ENCODE measurements around the gene MATK.
A peak's percentile ranks its signal among the peaks of the same experiment; 100 is the strongest.

MATK gene, protein sequence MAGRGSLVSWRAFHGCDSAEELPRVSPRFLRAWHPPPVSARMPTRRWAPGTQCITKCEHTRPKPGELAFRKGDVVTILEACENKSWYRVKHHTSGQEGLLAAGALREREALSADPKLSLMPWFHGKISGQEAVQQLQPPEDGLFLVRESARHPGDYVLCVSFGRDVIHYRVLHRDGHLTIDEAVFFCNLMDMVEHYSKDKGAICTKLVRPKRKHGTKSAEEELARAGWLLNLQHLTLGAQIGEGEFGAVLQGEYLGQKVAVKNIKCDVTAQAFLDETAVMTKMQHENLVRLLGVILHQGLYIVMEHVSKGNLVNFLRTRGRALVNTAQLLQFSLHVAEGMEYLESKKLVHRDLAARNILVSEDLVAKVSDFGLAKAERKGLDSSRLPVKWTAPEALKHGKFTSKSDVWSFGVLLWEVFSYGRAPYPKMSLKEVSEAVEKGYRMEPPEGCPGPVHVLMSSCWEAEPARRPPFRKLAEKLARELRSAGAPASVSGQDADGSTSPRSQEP

DNA sequence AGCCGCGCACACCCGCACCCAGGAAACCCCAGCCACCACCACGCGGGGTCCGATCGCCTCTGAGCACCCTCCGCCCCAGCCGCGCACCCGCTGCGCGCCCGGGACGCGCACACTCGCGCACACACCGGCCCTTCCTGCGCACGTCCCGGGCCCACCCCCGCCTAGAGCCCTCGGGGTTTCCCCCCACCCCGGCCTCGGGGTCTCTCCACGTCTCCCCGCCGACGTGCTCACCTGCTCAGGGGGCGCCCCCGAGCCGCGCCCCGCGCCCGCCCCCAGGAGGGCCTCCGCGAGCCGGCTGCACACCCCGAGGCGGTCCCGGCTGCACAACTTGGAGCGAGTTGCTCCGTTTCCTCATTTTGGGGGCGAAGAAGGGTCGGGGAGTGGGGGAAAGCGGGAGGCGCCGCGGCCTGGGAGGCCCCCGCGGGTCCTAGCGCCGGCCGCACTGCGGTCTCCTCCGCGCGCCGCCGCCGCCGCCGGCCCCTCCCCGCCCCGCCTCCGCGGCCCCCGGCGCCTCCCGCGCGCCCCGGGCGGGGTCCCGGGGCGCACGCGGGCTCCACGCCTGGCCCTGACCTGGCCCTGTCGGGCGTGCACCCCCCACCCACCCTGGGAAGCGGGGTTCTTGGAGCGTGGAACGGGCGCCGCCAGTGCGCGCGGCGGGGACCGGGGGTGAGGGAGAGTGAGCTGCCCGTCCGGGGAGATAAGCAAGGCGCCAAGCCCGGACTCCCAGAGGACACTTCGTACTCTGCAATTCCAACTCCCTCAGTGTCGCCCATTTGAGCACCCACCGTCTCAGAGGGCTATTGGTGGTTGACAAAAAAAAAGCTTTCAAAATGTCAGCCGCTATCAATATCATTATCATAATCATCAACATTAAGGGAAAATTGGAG lies at the start of gene MATK:
TSS of gene MATK (minus strand) at position 444 of the 887 bp plus-strand sequence. CDS start 1,246 bp downstream, outside the sequence.
- DNase-seq, result no peak

DNA sequence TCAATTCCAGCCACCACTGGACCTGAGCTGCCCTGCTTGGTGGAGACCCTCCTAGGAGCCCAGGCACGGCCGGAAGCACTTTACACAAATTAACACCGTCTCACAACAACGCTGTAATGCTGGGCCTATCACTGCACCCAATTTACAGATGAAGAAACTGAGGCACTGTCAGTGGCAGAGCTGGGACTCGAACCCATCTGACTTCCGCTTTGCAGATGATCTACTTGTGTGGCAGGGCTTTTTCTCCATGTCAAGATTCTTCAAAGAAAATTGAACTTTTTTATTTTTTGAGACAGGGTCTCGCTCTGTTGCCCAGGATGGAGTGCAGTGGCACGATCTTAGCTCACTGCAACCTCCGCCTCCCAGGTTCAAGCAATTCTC lies 48.9 kb upstream of the MATK start:
- no peak for DNase-seq

DNA sequence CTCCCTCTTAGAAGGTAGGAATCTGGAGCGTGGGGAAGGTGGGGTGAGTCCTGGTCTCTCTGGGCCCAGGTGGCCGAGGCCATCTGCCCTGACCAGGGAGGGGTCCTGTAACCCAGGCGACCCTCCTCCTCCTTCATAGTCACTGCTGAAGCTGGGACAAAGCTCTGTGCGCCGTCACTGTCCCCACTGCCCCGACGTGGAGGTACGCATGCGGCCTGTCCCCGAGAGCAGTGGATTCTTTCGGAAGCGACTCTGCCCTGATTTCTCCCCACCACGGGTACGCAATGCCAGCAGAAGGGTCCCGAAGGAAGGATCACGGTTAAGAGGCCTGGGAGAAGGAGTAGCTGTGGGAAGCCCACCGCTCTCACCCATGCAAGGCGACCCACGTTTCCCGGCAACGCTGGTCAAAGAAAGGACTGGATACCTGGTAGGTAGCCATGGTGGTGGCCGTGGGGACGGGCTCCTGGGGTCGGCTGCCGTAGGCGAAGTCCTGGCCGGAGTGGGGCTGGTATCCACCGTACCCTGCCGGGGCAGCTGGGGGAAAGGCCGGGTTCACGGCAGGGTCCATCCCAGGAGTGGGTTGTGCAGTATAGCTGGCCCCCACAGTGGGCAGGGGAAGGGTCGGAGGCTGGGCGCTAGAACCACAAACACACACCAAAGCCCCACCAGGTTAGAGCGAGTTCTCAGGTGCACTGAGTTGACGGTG lies 48.3 kb upstream of the MATK start:
- DNase-seq, result no peak

DNA sequence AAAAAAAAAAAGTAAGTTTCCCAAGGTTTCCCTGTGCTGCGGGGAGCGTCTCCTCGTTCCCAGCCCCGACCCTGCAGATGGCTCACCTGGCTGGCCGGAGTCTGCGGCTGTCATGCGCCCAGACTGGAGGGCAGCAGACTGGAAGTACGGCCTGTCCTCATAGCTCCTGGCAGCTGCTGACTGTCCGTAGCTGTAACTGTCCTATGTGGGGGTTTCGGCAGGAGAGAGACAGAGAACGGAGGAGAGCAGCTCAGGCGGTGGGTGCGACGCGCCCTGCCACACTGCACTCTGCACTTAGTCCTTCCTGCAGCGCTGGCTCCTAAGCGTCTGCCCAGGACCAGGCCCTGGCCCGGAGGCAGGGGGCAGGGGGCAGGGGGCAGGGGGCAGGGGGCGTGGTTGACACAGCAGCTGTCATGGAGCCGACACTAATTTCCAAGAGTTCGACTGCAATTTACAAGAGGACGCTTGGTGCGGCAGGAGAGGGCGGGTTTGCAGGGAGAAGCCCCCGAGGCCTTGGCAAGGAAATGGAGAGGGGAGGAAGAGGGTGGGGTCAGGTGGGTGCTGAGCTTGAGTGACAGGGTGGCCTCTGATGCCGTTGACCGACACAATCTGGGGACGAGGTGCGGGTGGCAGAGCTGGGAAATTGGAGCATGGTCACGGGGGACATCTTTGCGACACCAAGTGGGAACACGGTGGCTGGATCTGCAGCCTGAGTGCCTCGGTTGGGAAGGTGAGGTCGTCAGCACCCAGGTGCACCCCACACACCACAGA lies 47.6 kb upstream of the MATK start:
- DNase-seq, result no peak

DNA sequence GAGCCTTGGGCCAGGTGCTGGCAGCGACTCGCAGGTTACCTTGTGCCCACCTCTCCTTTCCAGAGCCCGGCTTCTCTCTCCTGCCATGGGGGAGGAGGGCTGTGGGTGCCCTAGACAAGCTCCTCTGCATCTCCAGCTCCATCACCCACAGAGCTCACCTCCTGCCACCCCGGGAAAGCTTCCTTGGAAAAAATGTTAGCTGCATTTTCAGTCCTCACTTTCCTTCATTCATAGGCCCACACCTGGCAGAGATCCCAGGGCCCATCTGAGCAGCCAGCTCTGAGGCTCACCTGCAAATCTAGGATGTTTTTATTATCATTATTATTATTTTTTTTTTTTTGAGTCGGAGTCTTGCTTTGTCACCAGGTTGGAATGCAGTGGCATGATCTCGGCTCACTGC lies 45.8 kb upstream of the MATK start:
- DNase-seq, result no peak

DNA sequence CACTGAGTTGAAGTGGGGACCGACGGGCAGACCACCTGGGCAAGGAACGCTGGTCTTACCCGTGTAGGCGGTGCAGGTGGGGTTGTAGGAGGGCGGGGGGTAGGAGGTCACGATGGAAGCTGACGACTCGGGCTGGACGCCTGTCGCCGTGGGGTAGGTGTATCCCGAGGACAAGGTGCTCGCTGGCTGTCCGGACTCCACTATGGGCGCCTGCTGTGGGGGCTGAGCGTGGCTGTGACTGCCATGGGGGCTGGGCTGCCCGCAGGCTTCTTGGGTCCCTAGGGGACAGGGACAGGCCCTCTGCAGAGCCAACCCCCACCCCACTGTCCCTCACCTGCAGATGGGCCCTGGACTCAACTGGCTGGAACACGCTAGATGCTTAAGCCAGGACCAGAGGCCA lies 45.4 kb upstream of the MATK start:
- DNase-seq, result no peak

DNA sequence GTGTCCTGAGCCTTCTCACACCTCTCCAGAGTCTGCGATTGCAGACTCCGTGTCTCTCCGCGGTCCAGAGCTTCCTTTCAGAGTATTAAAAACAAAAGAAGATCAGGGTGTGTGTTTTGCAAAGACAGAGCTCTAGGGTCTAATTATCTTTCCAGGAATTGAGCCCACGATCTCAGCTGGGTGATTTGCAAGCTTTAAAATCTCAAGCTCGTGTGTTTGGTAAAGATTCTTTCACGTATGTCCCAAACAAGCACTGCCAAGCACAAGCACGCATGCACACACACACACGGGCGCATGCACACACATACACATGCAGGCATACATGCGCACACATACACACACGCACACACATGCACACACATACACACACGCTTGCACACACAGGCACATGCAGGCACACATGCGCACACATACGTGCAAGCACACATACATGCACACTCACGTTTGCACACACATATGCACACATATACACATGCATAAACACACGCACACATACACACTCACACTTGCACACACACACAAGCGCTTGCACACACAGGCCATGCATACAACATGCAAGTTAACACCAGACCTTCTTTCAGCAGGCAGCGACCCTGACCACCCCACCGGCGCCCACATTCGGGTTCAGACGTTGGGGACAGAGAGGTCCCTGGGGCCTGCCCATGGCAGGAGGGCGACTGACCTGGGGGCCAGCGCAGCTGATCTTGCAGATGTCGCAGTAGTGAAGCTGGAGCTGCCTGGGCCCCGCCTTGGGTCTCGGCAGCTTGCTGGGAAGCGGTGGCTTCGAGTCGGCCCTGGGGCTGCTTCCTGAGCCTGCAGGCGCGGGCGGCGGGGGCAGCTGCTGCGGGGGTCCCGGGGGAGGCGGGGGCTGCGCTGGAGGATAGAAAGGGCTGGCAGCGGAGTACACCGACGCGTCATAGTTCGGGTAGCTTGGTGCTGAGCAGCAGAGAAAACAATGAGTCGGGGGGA lies 44.7 kb upstream of the MATK start:
- no peak for DNase-seq

DNA sequence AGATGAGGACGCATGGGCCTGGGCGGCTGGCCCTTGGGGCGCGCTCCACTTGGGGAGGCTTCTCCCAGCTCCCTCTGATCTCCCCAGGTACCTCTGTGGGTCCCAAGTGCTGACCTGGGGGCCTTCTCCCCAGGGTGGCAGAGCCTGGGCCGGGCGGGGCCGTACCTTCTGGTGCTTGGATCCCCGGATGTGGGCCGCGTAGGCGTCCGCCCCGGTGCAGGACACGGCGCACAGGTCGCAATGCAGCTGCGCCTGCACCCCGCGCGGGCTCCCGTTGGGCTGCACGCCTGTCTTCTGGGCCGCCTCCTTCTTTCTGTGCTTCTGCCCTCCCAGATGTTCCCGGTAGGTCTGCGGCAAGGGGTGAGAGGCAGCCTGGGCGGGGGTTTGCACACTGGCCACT lies 41.1 kb upstream of the MATK start:
- DNase-seq, result no peak

DNA sequence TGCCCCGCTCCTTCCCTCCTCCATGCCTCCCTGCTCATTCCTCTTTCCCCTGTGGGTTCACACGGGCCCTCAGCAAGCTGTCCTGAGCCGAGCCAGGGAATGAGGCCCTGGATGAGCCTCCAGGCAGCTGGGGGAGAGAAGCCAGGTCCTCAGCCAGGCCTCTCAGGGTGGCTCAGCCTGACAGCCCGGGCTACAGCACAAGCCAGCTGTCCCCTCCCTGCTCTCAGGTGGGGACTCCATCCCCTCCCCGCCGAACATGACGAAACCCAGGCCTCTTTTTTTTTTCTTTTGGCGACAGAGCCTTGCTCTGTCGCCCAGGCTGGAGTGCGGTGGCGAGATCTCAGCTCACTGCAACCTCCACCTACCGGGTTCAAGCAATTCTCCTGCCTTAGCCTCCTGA lies 40.0 kb upstream of the MATK start:
- no peak for DNase-seq

DNA sequence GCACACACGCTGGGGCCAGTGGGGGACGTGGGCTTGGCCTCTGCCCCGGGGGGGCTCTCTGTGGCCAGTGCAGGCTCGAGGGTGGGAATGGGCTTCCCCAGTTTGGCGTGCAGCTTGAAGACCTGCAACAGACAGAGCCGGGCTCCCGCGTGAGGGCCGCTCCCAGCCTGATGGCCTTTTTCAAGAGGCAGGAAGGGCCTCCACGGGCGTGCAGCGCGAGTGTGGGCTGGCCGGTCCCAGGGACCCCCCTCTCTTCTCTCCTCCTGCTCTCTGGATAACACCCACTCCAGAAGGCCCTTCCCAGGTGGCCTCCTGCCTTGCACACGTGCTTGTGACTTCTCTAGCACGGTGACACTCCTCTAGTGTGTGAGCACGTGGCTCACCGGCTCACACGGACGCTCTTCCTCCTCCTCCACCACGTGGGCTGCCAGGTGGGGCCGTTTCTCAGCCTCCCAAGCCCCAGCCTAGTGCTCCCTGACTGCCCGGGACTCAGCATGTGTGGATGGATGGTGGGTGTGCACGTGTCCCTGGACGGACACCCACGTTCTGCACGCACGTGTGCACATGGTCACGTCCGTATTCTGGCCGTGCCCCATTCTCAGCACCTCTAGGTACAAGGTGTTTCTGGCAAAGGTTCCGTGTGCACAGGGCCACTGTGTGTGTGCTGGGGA lies 39.2 kb upstream of the MATK start:
- no peak for DNase-seq

DNA sequence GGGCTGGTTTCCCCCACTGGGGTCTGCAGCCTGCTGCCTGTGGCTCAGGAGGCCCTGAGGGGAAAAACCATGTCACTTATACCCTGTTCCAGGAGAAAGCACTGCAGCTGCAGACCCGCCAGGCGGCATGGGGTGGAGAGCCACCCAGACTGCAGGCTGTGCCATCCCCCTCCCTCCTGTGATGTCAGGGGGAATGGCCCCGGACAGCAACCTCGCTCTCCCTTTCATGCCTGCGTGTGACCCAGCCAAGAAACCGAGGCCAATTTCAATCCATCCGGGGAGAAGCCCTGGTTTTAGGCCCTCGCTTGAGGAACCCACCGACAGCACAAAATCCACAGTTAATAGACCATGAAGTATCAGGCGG lies 37.2 kb upstream of the MATK start:
- no peak for DNase-seq

DNA sequence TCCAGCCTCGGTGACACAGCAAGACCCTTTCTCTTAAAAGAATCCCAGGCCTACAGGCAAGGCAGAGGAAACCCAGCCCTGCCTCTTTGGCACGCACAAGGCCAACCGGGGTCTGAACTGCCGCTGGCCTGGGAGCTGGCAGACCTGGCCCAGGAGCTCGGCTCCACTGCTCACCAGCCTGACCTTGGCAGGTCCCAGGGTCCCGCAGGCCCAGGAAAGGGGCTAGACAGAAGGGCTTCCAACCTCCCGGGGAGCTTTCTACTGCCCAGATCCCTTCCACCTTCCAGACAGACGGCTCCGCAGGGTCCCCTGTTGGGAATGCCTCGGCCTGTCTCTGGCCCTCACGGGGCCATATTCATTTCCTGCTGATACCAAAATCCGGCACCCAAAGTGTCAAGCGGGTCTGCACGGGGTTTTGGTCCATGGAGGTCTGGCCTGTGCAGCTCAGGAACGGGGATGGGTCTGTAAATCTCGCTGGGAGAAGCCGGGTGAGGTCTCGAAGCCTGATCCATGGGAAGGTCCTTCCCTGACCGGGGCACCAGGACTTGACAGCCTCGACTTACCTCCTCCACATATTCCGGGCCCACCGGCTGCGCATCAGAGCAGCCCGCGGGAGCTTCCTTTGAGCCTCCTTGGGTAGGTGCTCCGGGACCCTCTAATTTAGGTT lies 36.6 kb upstream of the MATK start:
- no peak for DNase-seq

DNA sequence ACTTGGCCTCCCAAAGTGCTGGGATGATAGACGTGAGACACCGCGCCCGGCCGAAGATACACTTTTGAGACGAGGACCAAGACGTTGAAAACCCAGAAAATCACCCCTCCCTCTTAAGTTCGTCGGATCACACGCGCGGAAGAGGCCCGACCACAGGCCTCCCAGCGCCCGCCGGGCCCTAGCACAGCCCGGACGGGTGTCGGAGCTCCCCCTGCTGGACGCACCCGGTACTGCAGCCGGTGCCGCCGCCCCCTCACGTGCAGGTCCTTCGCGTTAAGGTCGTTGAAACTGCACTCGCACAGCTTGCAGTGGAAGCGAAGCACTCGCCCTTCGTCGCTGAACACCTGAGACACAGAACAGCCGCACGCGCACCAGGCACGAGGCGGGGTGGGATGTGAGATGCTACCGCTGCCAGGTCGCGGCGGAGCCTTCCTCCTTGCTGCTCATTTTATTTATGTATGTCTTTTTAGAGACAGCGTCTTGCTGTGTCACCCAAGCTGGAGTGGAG lies 35.7 kb upstream of the MATK start:
- DNase-seq, result peak; percentile 15

DNA sequence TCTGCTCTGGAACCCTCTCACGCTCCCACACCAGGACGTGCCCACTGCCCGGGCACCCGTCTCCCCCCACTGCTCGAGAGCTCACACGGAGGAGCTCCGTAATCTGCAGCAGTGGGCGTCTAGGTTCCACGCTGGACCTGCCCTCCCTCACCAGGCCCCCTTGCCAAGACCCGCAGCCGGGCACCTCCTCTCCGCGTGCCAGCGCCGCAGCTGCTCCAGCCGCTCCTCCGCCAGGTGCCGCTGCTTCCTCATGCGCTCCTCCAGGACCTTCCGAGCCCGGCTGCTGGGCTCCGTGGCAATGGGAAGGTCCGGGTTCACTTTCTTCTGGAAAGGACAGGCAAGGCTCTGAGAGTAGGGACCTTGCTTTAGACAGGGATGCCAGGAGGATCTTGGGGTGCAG lies 35.0 kb upstream of the MATK start:
- DNase-seq, result no peak

DNA sequence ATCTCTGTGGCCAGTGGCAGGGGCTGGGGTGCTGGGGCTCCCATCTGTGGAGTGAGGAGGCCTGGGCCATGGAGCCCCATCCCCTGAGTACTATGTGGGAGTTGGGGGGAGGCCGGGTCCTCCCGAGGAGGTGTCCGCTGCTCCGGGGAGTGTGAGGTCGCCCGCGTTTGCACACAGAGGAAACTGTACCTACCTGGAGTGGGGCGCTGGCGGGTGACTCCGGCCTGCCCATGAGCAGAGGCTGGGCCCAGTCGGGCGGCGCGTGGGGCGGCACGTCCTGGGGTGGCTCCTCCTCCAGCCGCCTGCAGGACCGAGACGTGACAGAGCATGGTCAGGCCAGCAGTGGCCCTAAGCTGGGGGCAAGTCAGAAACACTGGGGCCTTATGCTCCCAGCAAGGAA lies 33.8 kb upstream of the MATK start:
- no peak for DNase-seq

DNA sequence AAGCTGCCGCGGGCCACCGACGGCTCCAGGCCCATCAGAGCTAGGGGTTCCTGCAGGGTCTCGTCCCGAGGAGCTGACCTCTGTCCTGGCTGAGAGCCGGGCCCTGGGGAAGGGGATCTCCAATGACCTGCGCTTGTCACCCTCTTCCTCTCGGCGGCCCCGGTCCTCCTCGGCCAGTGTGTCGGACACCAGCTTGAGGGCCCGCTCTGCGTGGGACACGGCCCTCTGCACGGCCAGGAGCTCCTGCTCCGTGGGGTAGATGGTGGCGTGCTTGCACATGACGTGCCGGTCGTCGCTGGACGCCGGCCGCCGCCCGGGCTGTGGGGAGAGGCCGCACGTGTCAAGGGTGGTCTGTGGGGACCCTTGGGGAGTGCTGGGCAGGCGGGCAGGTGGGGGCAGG lies 32.7 kb upstream of the MATK start:
- no peak for DNase-seq

DNA sequence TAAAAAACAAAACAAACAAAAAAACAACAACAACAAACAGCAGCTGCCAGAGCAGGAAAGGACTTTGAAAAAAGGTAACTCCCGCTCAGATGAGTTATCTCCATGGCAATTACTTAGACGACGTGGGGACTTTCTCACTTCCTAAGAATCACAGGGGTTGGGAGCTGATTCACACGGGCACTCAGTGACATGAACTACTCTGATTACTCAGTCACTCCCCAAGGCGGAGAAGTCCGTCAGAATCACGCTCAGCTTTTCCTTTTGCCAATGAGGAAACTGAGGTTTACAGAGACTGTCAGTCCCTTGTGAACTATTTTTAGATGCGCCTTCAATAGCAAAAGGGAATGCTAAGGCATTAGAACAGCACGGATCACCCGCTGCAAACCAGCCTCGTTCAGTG lies 32.3 kb upstream of the MATK start:
- DNase-seq, result no peak

DNA sequence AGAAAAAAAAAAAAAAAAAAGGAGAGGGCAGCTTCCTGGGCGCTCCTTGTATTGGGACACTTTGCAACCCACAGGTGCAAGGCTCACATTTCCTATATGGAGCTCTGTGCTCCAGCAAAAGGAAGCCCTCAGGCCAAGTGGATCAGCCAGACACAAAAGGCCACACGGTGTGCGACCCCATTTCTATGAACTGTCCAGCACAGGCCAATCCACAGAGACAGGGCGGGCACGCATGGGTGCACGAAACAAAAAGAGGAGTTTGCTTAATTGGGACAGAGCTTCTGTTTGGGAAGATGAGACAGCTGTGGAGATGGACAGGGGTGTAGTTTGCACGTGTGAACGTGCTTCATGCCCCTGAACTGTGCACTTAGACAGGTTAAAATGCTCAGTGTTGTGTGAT lies 31.6 kb upstream of the MATK start:
- no peak for DNase-seq

DNA sequence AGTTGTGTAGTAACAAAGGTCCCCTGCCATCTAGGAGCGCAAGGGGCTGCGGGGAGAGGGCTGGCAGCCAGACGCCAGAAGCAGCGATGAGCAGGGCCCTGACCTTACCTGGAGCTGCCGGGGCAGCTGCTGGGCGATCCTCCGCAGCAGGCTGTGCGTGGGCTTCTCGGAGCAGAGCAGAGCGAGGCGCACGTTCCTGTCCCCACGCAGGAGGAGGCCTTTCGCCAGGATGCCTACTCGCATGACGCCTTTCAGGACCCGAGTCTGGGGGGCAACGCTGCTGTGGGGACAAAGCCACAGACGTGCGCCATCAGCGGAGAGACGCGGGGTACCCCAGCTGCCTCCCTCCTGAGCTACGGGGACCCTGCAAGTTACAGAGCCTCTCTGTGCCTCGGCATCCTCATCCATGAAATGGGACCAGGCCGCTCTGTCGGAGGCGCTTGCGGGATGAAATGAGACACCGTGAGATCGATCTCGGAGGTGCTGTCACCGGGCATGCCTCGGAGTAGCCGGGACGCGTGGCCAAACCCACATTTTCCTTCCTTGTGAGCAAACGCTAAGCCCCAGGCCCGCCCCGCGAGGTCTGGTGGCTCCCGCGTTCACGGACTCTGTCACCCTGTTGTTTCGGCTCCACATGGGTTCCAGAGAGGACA lies 30.5 kb upstream of the MATK start:
- no peak for DNase-seq
